H1 (cell line): ENCODE measurements around the gene RNU6-7.

Experiments
- JUN ChIP-seq: IDR thresholded peaks from 2 replicates; pipeline ENCODE4 v1.6.1; 2011; ENCODE audit warnings: low read depth, mild to moderate bottlenecking, improper control_type of control experiment, low read length
- MAFK ChIP-seq: IDR thresholded peaks from 2 replicates; pipeline ENCODE4 v1.6.1; 2012; ENCODE audit warnings: low read depth, mild to moderate bottlenecking, improper control_type of control experiment, low read length
- RFX5 ChIP-seq: IDR thresholded peaks from 2 replicates; pipeline ENCODE4 v1.6.1; 2011; ENCODE audit warnings: low read depth, low read length, improper control_type of control experiment, borderline replicate concordance
- RXRA ChIP-seq: IDR thresholded peaks from 2 replicates; pipeline ENCODE4 v1.6.1; 2011; ENCODE audit warnings: low read depth, mild to moderate bottlenecking, low read length, moderate library complexity; ENCODE audit not compliant: insufficient read depth
- TF ChIP-seq, protein P1 (sequence below), 3 experiments: IDR thresholded peaks; 1 replicate in 2 of 3; 2 replicates in 1 of 3; pipeline versions ENCODE4 v1.5.1 to v1.6.1; 2011; ENCODE audit warnings: low read length in 3 of 3, mild to moderate bottlenecking in 3 of 3, inconsistent platforms in 2 of 3, low read depth in 1 of 3, moderate library complexity in 1 of 3; ENCODE audit not compliant: insufficient read depth in 1 of 3; ENCODE audit errors: control extremely low read depth in 1 of 3

DNA sequence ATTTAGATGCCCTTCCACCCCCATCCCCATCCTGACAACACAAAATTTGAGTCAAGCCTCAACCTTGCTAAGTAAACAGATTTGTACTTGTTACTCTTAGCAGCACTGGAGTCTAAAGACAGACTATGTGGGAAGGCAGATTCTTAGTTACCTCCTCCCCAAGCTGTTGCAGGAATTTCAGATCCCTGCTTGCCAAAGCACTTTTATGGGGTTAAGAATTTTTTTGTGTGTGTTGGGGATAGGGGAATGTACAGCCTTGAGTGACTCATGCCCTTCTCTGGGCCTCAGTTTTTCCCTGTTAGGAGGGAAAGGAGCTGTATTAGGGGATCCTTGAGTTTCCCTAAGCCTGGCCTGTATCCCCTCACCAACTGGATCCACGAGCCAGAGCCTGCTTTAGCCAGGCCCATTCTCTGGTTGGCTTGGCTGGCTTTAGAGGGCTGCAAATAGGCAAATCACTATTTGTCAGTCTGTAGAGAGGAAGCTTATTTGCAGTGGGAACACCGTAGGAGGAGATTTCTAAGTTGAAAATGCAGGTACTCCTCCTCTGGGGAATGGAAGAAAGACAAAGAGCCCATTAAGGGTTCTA lies 28.9 kb downstream of the RNU6-7 start:
- TF ChIP-seq RFX5 (no peak), RXRA (no peak), JUN (no peak), MAFK (no peak)
- TF ChIP-seq, protein P1, sequence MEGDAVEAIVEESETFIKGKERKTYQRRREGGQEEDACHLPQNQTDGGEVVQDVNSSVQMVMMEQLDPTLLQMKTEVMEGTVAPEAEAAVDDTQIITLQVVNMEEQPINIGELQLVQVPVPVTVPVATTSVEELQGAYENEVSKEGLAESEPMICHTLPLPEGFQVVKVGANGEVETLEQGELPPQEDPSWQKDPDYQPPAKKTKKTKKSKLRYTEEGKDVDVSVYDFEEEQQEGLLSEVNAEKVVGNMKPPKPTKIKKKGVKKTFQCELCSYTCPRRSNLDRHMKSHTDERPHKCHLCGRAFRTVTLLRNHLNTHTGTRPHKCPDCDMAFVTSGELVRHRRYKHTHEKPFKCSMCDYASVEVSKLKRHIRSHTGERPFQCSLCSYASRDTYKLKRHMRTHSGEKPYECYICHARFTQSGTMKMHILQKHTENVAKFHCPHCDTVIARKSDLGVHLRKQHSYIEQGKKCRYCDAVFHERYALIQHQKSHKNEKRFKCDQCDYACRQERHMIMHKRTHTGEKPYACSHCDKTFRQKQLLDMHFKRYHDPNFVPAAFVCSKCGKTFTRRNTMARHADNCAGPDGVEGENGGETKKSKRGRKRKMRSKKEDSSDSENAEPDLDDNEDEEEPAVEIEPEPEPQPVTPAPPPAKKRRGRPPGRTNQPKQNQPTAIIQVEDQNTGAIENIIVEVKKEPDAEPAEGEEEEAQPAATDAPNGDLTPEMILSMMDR (IDR thresholded peaks at IDR 0.05; ENCODE audit: control extremely low read depth in 1 of 3, insufficient read depth in 1 of 3, low read depth in 1 of 3, low read length in 3 of 3), result no peak
